SK-N-SH (cell line): ENCODE results near the gene AMACR. TPM values are rescaled to one million over a fixed set of nuclear protein-coding genes. Genes with fewer than 3 reads are reported as not detected.

Experiments used
- CTCF ChIA-PET: fragments of 300-600, 350-600 bp; formaldehyde crosslinking; extraction: SDS; loops from one replicate; lab custom pipeline; 2021; lab: Yijun Ruan, JAX
- POLR2A ChIA-PET: fragments of 350-600 bp; sonication (Branson Sonifier 250); formaldehyde crosslinking; extraction: SDS; loops from one replicate; lab custom pipeline; 2020; ENCODE audit warnings: antibody characterized with exemption, inconsistent platforms; lab: Yijun Ruan, JAX
- DNase-seq: peaks from one replicate; pipeline ENCODE4 v3.0.0; 2012
- H2AFZ ChIP-seq: fragments of 200-600 bp; sonication (generic); 2 replicates; pipeline ENCODE4 v1.8.1; 2016; ENCODE audit warnings: antibody characterized with exemption, mild to moderate bottlenecking, low read depth
- H3F3A ChIP-seq: fragments of 200-600 bp; sonication (generic); replicated peaks from 2 replicates; pipeline ENCODE3; 2016; ENCODE audit warnings: antibody characterized with exemption, mild to moderate bottlenecking; ENCODE audit not compliant: insufficient read depth
- H3K27ac ChIP-seq, 2 experiments: fragments of 200-500 bp in 1 of 2; fragments of 200-600 bp in 1 of 2; sonication (Bioruptor generic) in 1 of 2; sonication (generic), shearing (Covaris generic) in 1 of 2; 2 replicates each; pipeline versions ENCODE4 v1.5.1 to v1.6.1; 2014 to 2016; ENCODE audit warnings: low read depth in 2 of 2, inconsistent platforms in 1 of 2, low read length in 1 of 2, mild to moderate bottlenecking in 1 of 2, mixed read lengths in 1 of 2
- H3K27me3 ChIP-seq: fragments of 200-600 bp; sonication (generic), shearing (Covaris generic); 2 replicates; pipeline ENCODE4 v1.6.1; 2016; ENCODE audit warnings: mixed run types; ENCODE audit not compliant: insufficient read depth
- H3K36me3 ChIP-seq, 2 experiments: fragments of 200-500 bp in 1 of 2; fragments of 200-600 bp in 1 of 2; sonication (Bioruptor generic) in 1 of 2; sonication (generic) in 1 of 2; replicated peaks in 1 of 2; 2 replicates each; pipeline versions ENCODE3 to v1.5.1; 2014 to 2016; ENCODE audit warnings: low read length in 1 of 2, mild to moderate bottlenecking in 1 of 2; ENCODE audit not compliant: insufficient read depth in 2 of 2, control insufficient read depth in 1 of 2
- H3K4me1 ChIP-seq, 2 experiments: fragments of 200-500 bp in 1 of 2; fragments of 200-600 bp in 1 of 2; sonication (Bioruptor generic) in 1 of 2; sonication (generic), shearing (Covaris generic) in 1 of 2; 2 replicates each; pipeline versions ENCODE4 v1.5.1 to v1.6.1; 2014 to 2016; ENCODE audit warnings: low read depth in 1 of 2, low read length in 1 of 2, mixed run types in 1 of 2; ENCODE audit not compliant: insufficient read depth in 2 of 2, control insufficient read depth in 1 of 2
- H3K4me2 ChIP-seq: fragments of 200-600 bp; sonication (generic), shearing (Covaris generic); 2 replicates; pipeline ENCODE4 v1.6.1; 2017; ENCODE audit warnings: mixed run types
- H3K4me3 ChIP-seq, 2 experiments: fragments of 200-500 bp in 1 of 2; fragments of 200-600 bp in 1 of 2; sonication (Bioruptor generic) in 1 of 2; sonication (generic), shearing (Covaris generic) in 1 of 2; 2 replicates each; pipeline versions ENCODE4 v1.5.1 to v1.8.1; 2014 to 2016; ENCODE audit warnings: low read depth in 2 of 2, inconsistent platforms in 1 of 2, low read length in 1 of 2, mild to moderate bottlenecking in 1 of 2, mixed read lengths in 1 of 2, moderate library complexity in 1 of 2
- H3K79me2 ChIP-seq: fragments of 200-600 bp; sonication (generic); 2 replicates; pipeline ENCODE4 v1.8.1; 2017; ENCODE audit warnings: mild to moderate bottlenecking; ENCODE audit not compliant: insufficient read depth
- H3K9ac ChIP-seq: fragments of 200-600 bp; sonication (generic); 2 replicates; pipeline ENCODE4 v1.6.1; 2017; ENCODE audit warnings: mixed run types
- H3K9me2 ChIP-seq: fragments of 200-600 bp; sonication (generic); 2 replicates; pipeline ENCODE4 v1.6.1; 2017; ENCODE audit warnings: mixed run types
- H3K9me3 ChIP-seq: fragments of 200-600 bp; sonication (generic); 2 replicates; pipeline ENCODE4 v1.6.1; 2017; ENCODE audit warnings: mixed run types, mild to moderate bottlenecking, moderate library complexity
- H4K20me1 ChIP-seq: fragments of 200-600 bp; sonication (generic); 2 replicates; pipeline ENCODE4 v1.6.1; 2017; ENCODE audit warnings: mild to moderate bottlenecking, mixed run types; ENCODE audit not compliant: insufficient read depth
- EP300 ChIP-seq, 2 experiments: IDR thresholded peaks; 2 replicates each; pipeline versions ENCODE4 v1.4.0 to v1.6.1; 2012; ENCODE audit warnings: borderline replicate concordance in 1 of 2, low read depth in 1 of 2, low read length in 1 of 2
- EZH2phosphoT487 ChIP-seq: fragments of 200-600 bp; sonication (generic); IDR thresholded peaks from 2 replicates; pipeline ENCODE4 v1.6.1; 2017; ENCODE audit warnings: low read depth, mixed run types, mild to moderate bottlenecking, antibody characterized with exemption, moderate library complexity, borderline replicate concordance
- GABPA ChIP-seq: IDR thresholded peaks from 2 replicates; pipeline ENCODE4 v1.4.0; 2012; ENCODE audit warnings: low read depth, mild to moderate bottlenecking
- MEF2A ChIP-seq: IDR thresholded peaks from 2 replicates; pipeline ENCODE4 v1.4.0; 2012; ENCODE audit warnings: low read depth, borderline replicate concordance
- POLR2AphosphoS5 ChIP-seq: IDR thresholded peaks from 2 replicates; pipeline ENCODE4 v1.6.1; 2012; ENCODE audit warnings: low read depth, low read length
- RCOR1 ChIP-seq: fragments of 150-350 bp; IDR thresholded peaks from 2 replicates; pipeline ENCODE4 v1.6.1; 2017; ENCODE audit warnings: antibody characterized with exemption, low read length
- SIN3A ChIP-seq: IDR thresholded peaks from 2 replicates; pipeline ENCODE4 v1.6.1; 2012; ENCODE audit warnings: low read depth, mild to moderate bottlenecking, low read length, moderate library complexity, borderline replicate concordance
- WGBS: methylation state at CpG from one replicate; pipeline ENCODE4 v1.1.6; 2017; ENCODE audit warnings: low lambda C conversion rate; 5-methylcytosine and 5-hydroxymethylcytosine counted together
- polyA plus RNA-seq, 3 experiments: library from polyadenylated mRNA; depleted of rRNA; stranded (reverse); fragments of >200 nt; gene quantifications; 2 replicates each; pipeline ENCODE4 v1.2.3, GENCODE V29; 2012
- TF ChIP-seq, protein P1 (sequence below): IDR thresholded peaks from 2 replicates; pipeline ENCODE4 v1.6.1; 2012; ENCODE audit warnings: mild to moderate bottlenecking, low read depth, low read length, moderate library complexity
- TF ChIP-seq, protein P2 (sequence below): IDR thresholded peaks from 2 replicates; pipeline ENCODE4 v1.4.0; 2012; ENCODE audit warnings: low read depth
- TF ChIP-seq, protein P3 (sequence below): IDR thresholded peaks from 2 replicates; pipeline ENCODE4 v1.4.0; 2012; ENCODE audit warnings: low read depth, borderline replicate concordance

AMACR gene
- polyA plus RNA-seq, 1 of the 3 experiments (the other 2 are of a cell fraction) = 11.8 TPM

GRCh38 chr5:33992864-33993263 lies 15.0 kb downstream of the AMACR start:
- H3K4me3 ChIP-seq = no peak overlapping the region
- no peak for DNase-seq
- no peak overlapping the region for H3K4me2 ChIP-seq
- WGBS = 94% methylated on average over 2 of the region's 2 CpGs
- H3K9ac ChIP-seq = no peak overlapping the region
- peaks cover 16 to 35% of the 10 kb centered on the region in 2 experiments for H3K36me3 ChIP-seq
- no peak overlapping the region for H3K27ac ChIP-seq
- CTCF ChIA-PET = no interaction called here
- H2AFZ ChIP-seq = no peak overlapping the region
- H3F3A ChIP-seq = peaks cover 4% of the 10 kb centered on the region
- no peaks in the 10 kb centered on the region for H3K27me3 ChIP-seq
- H3K9me3 ChIP-seq = no peaks in the 10 kb centered on the region
- H3K4me1 ChIP-seq = peaks cover 4 to 5% of the 10 kb centered on the region in 2 experiments; a peak in 2 of 4 replicates
- no peaks in the 10 kb centered on the region for H3K9me2 ChIP-seq
- TF ChIP-seq EP300 (IDR thresholded peaks at IDR 0.05; ENCODE audit: borderline replicate concordance in 1 of 2, low read depth in 1 of 2, low read length in 1 of 2) (no peak), MEF2A (no peak), GABPA (no peak), RCOR1 (no peak), SIN3A (no peak)
- TF ChIP-seq, protein P1, sequence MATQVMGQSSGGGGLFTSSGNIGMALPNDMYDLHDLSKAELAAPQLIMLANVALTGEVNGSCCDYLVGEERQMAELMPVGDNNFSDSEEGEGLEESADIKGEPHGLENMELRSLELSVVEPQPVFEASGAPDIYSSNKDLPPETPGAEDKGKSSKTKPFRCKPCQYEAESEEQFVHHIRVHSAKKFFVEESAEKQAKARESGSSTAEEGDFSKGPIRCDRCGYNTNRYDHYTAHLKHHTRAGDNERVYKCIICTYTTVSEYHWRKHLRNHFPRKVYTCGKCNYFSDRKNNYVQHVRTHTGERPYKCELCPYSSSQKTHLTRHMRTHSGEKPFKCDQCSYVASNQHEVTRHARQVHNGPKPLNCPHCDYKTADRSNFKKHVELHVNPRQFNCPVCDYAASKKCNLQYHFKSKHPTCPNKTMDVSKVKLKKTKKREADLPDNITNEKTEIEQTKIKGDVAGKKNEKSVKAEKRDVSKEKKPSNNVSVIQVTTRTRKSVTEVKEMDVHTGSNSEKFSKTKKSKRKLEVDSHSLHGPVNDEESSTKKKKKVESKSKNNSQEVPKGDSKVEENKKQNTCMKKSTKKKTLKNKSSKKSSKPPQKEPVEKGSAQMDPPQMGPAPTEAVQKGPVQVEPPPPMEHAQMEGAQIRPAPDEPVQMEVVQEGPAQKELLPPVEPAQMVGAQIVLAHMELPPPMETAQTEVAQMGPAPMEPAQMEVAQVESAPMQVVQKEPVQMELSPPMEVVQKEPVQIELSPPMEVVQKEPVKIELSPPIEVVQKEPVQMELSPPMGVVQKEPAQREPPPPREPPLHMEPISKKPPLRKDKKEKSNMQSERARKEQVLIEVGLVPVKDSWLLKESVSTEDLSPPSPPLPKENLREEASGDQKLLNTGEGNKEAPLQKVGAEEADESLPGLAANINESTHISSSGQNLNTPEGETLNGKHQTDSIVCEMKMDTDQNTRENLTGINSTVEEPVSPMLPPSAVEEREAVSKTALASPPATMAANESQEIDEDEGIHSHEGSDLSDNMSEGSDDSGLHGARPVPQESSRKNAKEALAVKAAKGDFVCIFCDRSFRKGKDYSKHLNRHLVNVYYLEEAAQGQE = no peak
- TF ChIP-seq, all 33 proteins: peak for 0
- Histone ChIP-seq H4K20me1 (no peaks in the 10 kb centered on the region), H3K79me2 (no peaks in the 10 kb centered on the region)
- POLR2A ChIA-PET = no interaction called here

DNA sequence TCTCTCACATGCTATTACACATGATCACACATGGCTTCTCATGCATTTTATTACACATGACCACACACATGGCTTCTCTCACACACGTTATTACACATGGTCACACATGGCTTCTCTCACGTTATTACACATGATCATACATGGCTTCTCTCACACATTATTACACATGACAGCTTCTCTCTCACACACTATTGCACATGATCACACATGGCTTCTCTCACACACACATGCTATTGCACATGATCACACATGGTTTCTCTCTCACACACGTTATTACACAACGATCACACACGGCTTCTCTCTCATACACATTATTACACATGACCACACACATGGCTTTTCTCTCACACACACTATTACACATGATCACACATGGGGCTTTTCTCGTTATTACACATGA lies 22.4 kb downstream of the AMACR start:
- TF ChIP-seq EZH2phosphoT487 (no peak), GABPA (no peak), MEF2A (no peak), POLR2AphosphoS5 (no peak)
- TF ChIP-seq, protein P2, sequence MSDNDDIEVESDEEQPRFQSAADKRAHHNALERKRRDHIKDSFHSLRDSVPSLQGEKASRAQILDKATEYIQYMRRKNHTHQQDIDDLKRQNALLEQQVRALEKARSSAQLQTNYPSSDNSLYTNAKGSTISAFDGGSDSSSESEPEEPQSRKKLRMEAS = no peak
- TF ChIP-seq, protein P3, sequence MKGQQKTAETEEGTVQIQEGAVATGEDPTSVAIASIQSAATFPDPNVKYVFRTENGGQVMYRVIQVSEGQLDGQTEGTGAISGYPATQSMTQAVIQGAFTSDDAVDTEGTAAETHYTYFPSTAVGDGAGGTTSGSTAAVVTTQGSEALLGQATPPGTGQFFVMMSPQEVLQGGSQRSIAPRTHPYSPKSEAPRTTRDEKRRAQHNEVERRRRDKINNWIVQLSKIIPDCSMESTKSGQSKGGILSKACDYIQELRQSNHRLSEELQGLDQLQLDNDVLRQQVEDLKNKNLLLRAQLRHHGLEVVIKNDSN = no peak
- Histone ChIP-seq H3K4me1 (no peaks in the 10 kb centered on the region), H3K4me2 (no peak overlapping the region), H3K9me3 (no peaks in the 10 kb centered on the region), H3K36me3 (peaks cover 19 to 23% of the 10 kb centered on the region in 2 experiments), H3K27me3 (no peaks in the 10 kb centered on the region), H3K4me3 (no peak overlapping the region), H3F3A (peaks cover 11% of the 10 kb centered on the region), H3K9me2 (no peaks in the 10 kb centered on the region), H3K27ac (no peak overlapping the region), H3K79me2 (no peaks in the 10 kb centered on the region), H2AFZ (no peak overlapping the region), H4K20me1 (no peaks in the 10 kb centered on the region), H3K9ac (no peak overlapping the region)
- ChIA-PET CTCF (interaction anchor here (1.0 to 1.1 kb wide), 2 partner anchors 12 to 16 kb away, joined by 3 to 4 read pairs; no protein-coding TSS in a partner anchor), POLR2A (no interaction called here)
- DNase-seq = no peak
- 90% methylated on average over 6 of the region's 6 CpGs for WGBS
